HCT116 (cell line): Measurements from ENCODE around the gene RAB31. TPM values are rescaled to one million over a fixed set of nuclear protein-coding genes. Genes with fewer than 3 reads are reported as not detected.

ENCODE experiments used
- ATAC-seq: fragments of 200-7000 bp; cut with Tn5 transposase; 2 replicates; pipeline ENCODE4 v1.9.1; 2020; ENCODE audit warnings: mild to moderate bottlenecking, moderate library complexity
- BruUV-seq: library from RNA; stranded (reverse); fragments of 400-500 nt; replicated peaks from 2 replicates; lab custom pipeline; 2021; lab: Mats Ljungman, UMichigan
- CTCF ChIA-PET: fragments of 300-600 bp; sonication (Branson Sonifier 250); formaldehyde crosslinking; loops from one replicate; lab custom pipeline; 2021; ENCODE audit warnings: antibody characterized with exemption; lab: Charles Lee
- POLR2A ChIA-PET: fragments of 300-600, 350-600 bp; sonication (Branson Sonifier 250); formaldehyde crosslinking; loops from one replicate; lab custom pipeline; 2021; ENCODE audit warnings: antibody characterized with exemption; lab: Charles Lee
- RAD21 ChIA-PET, 2 experiments: fragments of 300-600 bp; sonication (Branson Sonifier 250); formaldehyde crosslinking; loops; one replicate each; lab custom pipeline; 2023; ENCODE audit warnings: low total read pairs in 2 of 2; ENCODE audit not compliant: uncharacterized antibody in 2 of 2, unreplicated experiment in 2 of 2, low non-redundant PET in 1 of 2; lab: Charles Lee
- DNase-seq: peaks from one replicate; pipeline ENCODE4 v3.0.0-alpha.2; 2010; ENCODE audit warnings: low read depth, low spot score
- H2AFZ ChIP-seq: fragments of 200-600 bp; shearing (Covaris generic), sonication (generic); 2 replicates; pipeline ENCODE4 v1.6.1; 2017; ENCODE audit warnings: low read depth, mixed run types, mixed read lengths, antibody characterized with exemption, low read length; ENCODE audit not compliant: poor library complexity, severe bottlenecking
- H3K27ac ChIP-seq: 2 replicates; pipeline ENCODE4 v1.5.1; 2012; ENCODE audit warnings: low read depth, low read length
- H3K27me3 ChIP-seq: fragments of 200-600 bp; sonication (generic); 2 replicates; pipeline ENCODE4 v1.6.1; 2016; ENCODE audit warnings: mixed run types, low read length, mixed read lengths; ENCODE audit not compliant: insufficient read depth
- H3K36me3 ChIP-seq, 2 experiments: fragments of 200-500 bp in 1 of 2; fragments of 200-600 bp in 1 of 2; sonication (Bioruptor generic) in 1 of 2; sonication (generic) in 1 of 2; 2 replicates each; pipeline versions ENCODE4 v1.5.1 to v1.6.1; 2014 to 2016; ENCODE audit warnings: low read length in 2 of 2, inconsistent platforms in 1 of 2, mixed read lengths in 1 of 2, mixed run types in 1 of 2; ENCODE audit not compliant: insufficient read depth in 2 of 2, control insufficient read depth in 1 of 2
- H3K4me1 ChIP-seq, 2 experiments: fragments of 200-600 bp in 1 of 2; sonication (generic) in 1 of 2; 2 replicates each; pipeline versions ENCODE4 v1.5.1 to v1.6.1; 2012 to 2017; ENCODE audit warnings: low read length in 2 of 2, inconsistent platforms in 1 of 2, mild to moderate bottlenecking in 1 of 2, mixed read lengths in 1 of 2, mixed run types in 1 of 2, moderate library complexity in 1 of 2; ENCODE audit not compliant: insufficient read depth in 2 of 2, control insufficient read depth in 1 of 2
- H3K4me2 ChIP-seq: fragments of 200-600 bp; sonication (generic); 2 replicates; pipeline ENCODE4 v1.6.1; 2017; ENCODE audit warnings: mixed run types, low read length, mixed read lengths
- H3K4me3 ChIP-seq, 2 experiments: fragments of 200-600 bp in 1 of 2; sonication (generic) in 1 of 2; replicated peaks in 1 of 2; 2 replicates each; pipeline ENCODE4 v1.5.1; 2011 to 2016; ENCODE audit warnings: low read length in 2 of 2, control low read depth in 1 of 2, low read depth in 1 of 2, mild to moderate bottlenecking in 1 of 2, mixed read lengths in 1 of 2, mixed run types in 1 of 2
- H3K79me2 ChIP-seq: fragments of 200-600 bp; sonication (generic); 2 replicates; pipeline ENCODE4 v1.6.1; 2017; ENCODE audit warnings: mild to moderate bottlenecking, mixed run types, low read length, moderate library complexity, mixed read lengths; ENCODE audit not compliant: insufficient read depth
- H3K9ac ChIP-seq: fragments of 200-600 bp; sonication (generic); 2 replicates; pipeline ENCODE4 v1.6.1; 2016; ENCODE audit warnings: low read length, mixed read lengths
- H3K9me2 ChIP-seq: fragments of 200-600 bp; sonication (generic), shearing (Covaris generic); 2 replicates; pipeline ENCODE4 v1.6.1; 2017; ENCODE audit warnings: mixed run types, mild to moderate bottlenecking, moderate library complexity; ENCODE audit not compliant: insufficient read depth
- H3K9me3 ChIP-seq, 2 experiments: fragments of 200-500 bp in 1 of 2; fragments of 200-600 bp in 1 of 2; sonication (Bioruptor generic) in 1 of 2; sonication (generic) in 1 of 2; 2 replicates each; pipeline ENCODE4 v1.6.1; 2014 to 2017; ENCODE audit warnings: low read length in 2 of 2, mixed read lengths in 2 of 2, inconsistent platforms in 1 of 2, low read depth in 1 of 2, mild to moderate bottlenecking in 1 of 2, mixed run types in 1 of 2, moderate library complexity in 1 of 2; ENCODE audit not compliant: control insufficient read depth in 1 of 2, insufficient read depth in 1 of 2
- H4K20me1 ChIP-seq: fragments of 200-600 bp; sonication (generic), shearing (Covaris generic); 2 replicates; pipeline ENCODE4 v1.6.1; 2017; ENCODE audit warnings: mixed run types, mild to moderate bottlenecking, moderate library complexity; ENCODE audit not compliant: insufficient read depth
- CTCF ChIP-seq, 3 experiments: fragments of 200-600 bp in 1 of 3; sonication (generic) in 1 of 3; IDR thresholded peaks in 2 of 3; conservative IDR thresholded peaks in 1 of 3; 2 replicates each; pipeline ENCODE4 v1.5.1; 2012 to 2017; ENCODE audit warnings: low read depth in 2 of 3, low read length in 2 of 3, antibody characterized with exemption in 1 of 3, borderline replicate concordance in 1 of 3, control low read depth in 1 of 3, mild to moderate bottlenecking in 1 of 3, mixed read lengths in 1 of 3, mixed run types in 1 of 3, moderate library complexity in 1 of 3; ENCODE audit not compliant: insufficient read depth in 1 of 3
- ELF1 ChIP-seq: IDR thresholded peaks from 2 replicates; pipeline ENCODE4 v1.6.1; 2012; ENCODE audit warnings: low read depth, borderline replicate concordance
- EZH2 ChIP-seq: fragments of 200-600 bp; sonication (generic); IDR thresholded peaks from 2 replicates; pipeline ENCODE4 v1.6.1; 2017; ENCODE audit warnings: antibody characterized with exemption, mixed run types
- EZH2phosphoT487 ChIP-seq: fragments of 200-600 bp; IDR thresholded peaks from 2 replicates; pipeline ENCODE4 v1.6.1; 2018; ENCODE audit warnings: antibody characterized with exemption, borderline replicate concordance
- FOSL1 ChIP-seq: IDR thresholded peaks from 2 replicates; pipeline ENCODE4 v1.6.1; 2012; ENCODE audit warnings: low read depth
- JUND ChIP-seq: IDR thresholded peaks from 2 replicates; pipeline ENCODE4 v1.6.1; 2012
- POLR2A ChIP-seq: IDR thresholded peaks from 2 replicates; pipeline ENCODE4 v1.7.0; 2011; ENCODE audit warnings: borderline replicate concordance; ENCODE audit not compliant: insufficient read depth, insufficient read length; ENCODE audit errors: extremely low read depth
- POLR2AphosphoS5 ChIP-seq: IDR thresholded peaks from 2 replicates; pipeline ENCODE4 v1.6.1; 2011; ENCODE audit warnings: mild to moderate bottlenecking, low read depth, low read length, moderate library complexity
- RAD21 ChIP-seq: IDR thresholded peaks from 2 replicates; pipeline ENCODE4 v1.6.1; 2012; ENCODE audit warnings: low read depth, mild to moderate bottlenecking
- SIN3A ChIP-seq: IDR thresholded peaks from 2 replicates; pipeline ENCODE4 v1.6.1; 2012; ENCODE audit warnings: low read depth
- SRF ChIP-seq: IDR thresholded peaks from 2 replicates; pipeline ENCODE4 v1.6.1; 2012; ENCODE audit warnings: low read depth
- TCF7L2 ChIP-seq: IDR thresholded peaks from 2 replicates; pipeline ENCODE4 v1.7.0; 2011; ENCODE audit warnings: borderline replicate concordance, inconsistent platforms; ENCODE audit not compliant: insufficient read depth, insufficient read length; ENCODE audit errors: extremely low read depth
- YY1 ChIP-seq: IDR thresholded peaks from 2 replicates; pipeline ENCODE4 v1.6.1; 2011; ENCODE audit warnings: low read length, low read depth, moderate library complexity, mild to moderate bottlenecking; ENCODE audit not compliant: insufficient replicate concordance; ENCODE audit errors: extremely low read depth
- ZBTB33 ChIP-seq: IDR thresholded peaks from 2 replicates; pipeline ENCODE4 v1.6.1; 2011; ENCODE audit warnings: mild to moderate bottlenecking, low read length, moderate library complexity; ENCODE audit not compliant: insufficient replicate concordance; ENCODE audit errors: extremely low read depth
- ZNF274 ChIP-seq: fragments of 200-500 bp; sonication (Bioruptor generic); IDR thresholded peaks from 2 replicates; pipeline ENCODE4 v1.6.1; 2014; ENCODE audit warnings: mild to moderate bottlenecking, low read depth, low read length, inconsistent platforms
- intact Hi-C: fragments of 100-400 bp; cut with micrococcal nuclease; formaldehyde crosslinking; loops from 2 replicates; pipeline ENCODE4 v1.10.0; 2022
- total RNA-seq: library from RNA; stranded (reverse); gene quantifications from one replicate; pipeline ENCODE4 v1.2.1, GENCODE V29; 2021; ENCODE audit not compliant: unreplicated experiment

The RAB31 gene
- total RNA-seq, 1 experiment from 2014 or later = 46.9 TPM

- ChIA-PET CTCF (no interaction called here), RAD21 (no interaction called here), POLR2A (no interaction called here)
- H3K79me2 ChIP-seq = no peaks in the 10 kb centered on the region
- no peaks in the 10 kb centered on the region for H3K27me3 ChIP-seq
- peaks cover 0 to 4% of the 10 kb centered on the region in 2 experiments; a peak in 1 of 4 replicates for H3K9me3 ChIP-seq
- H3K4me2 ChIP-seq = no peak overlapping the region
- no peaks in the 10 kb centered on the region; a peak in 1 of 4 replicates for H3K4me1 ChIP-seq
- intact Hi-C loops = no loop called here
- no peak overlapping the region for H3K4me3 ChIP-seq
- H3K27ac ChIP-seq = no peak overlapping the region
- no peak overlapping the region for H3K9ac ChIP-seq
- no peaks in the 10 kb centered on the region for H4K20me1 ChIP-seq
- ATAC-seq (no peak), DNase-seq (no peak)
- no peaks in the 10 kb centered on the region for H3K36me3 ChIP-seq
- no TSS peak for BruUV-seq
- H2AFZ ChIP-seq = no peak overlapping the region
- no peaks in the 10 kb centered on the region for H3K9me2 ChIP-seq
- TF ChIP-seq POLR2A = no peak
- no peak for TF ChIP-seq EZH2phosphoT487
- TF ChIP-seq SIN3A = no peak
- no peak for TF ChIP-seq YY1
- TF ChIP-seq POLR2AphosphoS5 = no peak
- TF ChIP-seq FOSL1 = no peak
- no peak for TF ChIP-seq ZNF274
- no peak for TF ChIP-seq JUND
- TF ChIP-seq TCF7L2 = no peak
- no peak for TF ChIP-seq EZH2
- no peak for TF ChIP-seq ZBTB33
- no peak for TF ChIP-seq SRF
- TF ChIP-seq RAD21 = no peak
- TF ChIP-seq ELF1 = no peak
- TF ChIP-seq CTCF (IDR thresholded peaks at IDR 0.05 in 2 of 3, conservative IDR thresholded peaks at IDR 0.05 in 1 of 3; ENCODE audit: borderline replicate concordance in 1 of 3, insufficient read depth in 1 of 3, low read depth in 2 of 3, low read length in 2 of 3) = no peak
- TF ChIP-seq, all 23 proteins: peak for 0
Observed at GRCh38 chr18:9848170-9848879, 140.2 kb downstream of the RAB31 start.
